Melanocyte of skin (primary cell): ENCODE measurements around the gene BOD1L1. TPM values are rescaled to one million over a fixed set of nuclear protein-coding genes. Genes with fewer than 3 reads are reported as not detected.

Experiments used
- small RNA-seq, 2 donors: library from RNA; depleted of rRNA; stranded (forward); fragments of <200 nt; gene quantifications; one replicate each; pipeline ENCODE3, GENCODE V24; 2012
- total RNA-seq, 2 donors: library from RNA; depleted of rRNA; stranded (reverse); fragments of >200 nt; gene quantifications; 2 replicates each; pipeline ENCODE4 v1.2.3, GENCODE V29; 2012

BOD1L1 gene
- 10 to 100 TPM; 14.7 to 20.6 TPM for total RNA-seq

DNA sequence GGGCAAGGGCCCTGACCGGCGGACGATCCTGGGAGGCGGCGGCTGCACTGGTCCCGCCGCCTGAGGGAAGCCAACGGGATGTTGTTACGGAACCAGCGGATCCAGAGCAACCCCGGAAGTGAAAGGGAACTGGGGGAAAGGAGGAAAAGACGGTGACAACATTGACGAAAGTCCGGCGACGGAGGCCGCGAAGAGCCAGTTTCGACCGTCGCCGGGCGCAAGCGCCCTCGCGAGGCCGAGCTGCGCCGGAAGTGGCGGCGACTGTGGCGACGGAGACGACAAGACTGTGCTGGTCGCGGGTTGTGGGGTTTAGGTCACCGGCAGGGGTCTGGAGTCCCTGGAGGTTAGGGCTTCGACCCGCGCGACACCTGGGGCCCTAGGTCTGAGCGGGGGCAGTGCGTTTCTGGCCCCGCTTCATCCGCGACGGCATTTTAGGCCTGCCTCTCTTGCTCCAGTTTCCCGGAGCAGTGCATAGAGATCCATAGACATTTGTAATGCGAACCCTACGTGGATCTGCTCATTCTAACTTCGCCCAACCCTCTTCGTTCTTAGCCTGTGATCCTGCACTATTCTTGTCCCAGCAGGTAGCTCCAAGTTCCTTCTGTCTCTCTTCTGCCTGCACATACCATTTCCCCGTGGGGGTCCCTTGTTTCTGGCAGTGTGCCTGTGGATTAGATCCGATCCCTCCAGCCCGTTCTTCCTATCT is at the start of gene BOD1L1:
Gene BOD1L1 (minus strand): TSS at position 120 of the 706 bp plus-strand sequence. CDS start 138 bp downstream, outside the sequence.

GRCh38 chr4:13543839-13544605 is 83.5 kb downstream of the BOD1L1 start, which contains the start of gene NKX3-2:
Gene NKX3-2 (minus strand): TSS chr4:13544508. CDS start chr4:13544414, 94 bp downstream.

Small RNA genes within 50 kb of the gene (small RNA-seq; reads per million reads assigned to genes)
- gene MIR5091 = 0.17 to 0.34 reads per million in 2 donors

Other genes starting within 250 kb of the BOD1L1 start
- gene RAB28, start 143.4 kb downstream of the BOD1L1 start, total RNA-seq = 10 to 100 TPM; 14.7 to 15.5 TPM
- gene NKX3-2, start 83.2 kb downstream of the BOD1L1 start, total RNA-seq = under 1 TPM; under 0.01 TPM